Glomerular visceral epithelial cell (primary cell): Measurements from ENCODE around the gene PRPF18.
A peak's percentile ranks its signal among the peaks of the same experiment; 100 is the strongest.
"Not testable (repeated sequence)": the region's sequence is repeated elsewhere in the genome, so short reads cannot be mapped to it uniquely, and the experiment has no call there.

Source experiments
- DNase-seq: peaks from one replicate; pipeline ENCODE4 v3.0.0-alpha.2; 2016; ENCODE audit errors: extremely low spot score

PRPF18 gene

GRCh38 chr10:13586676-13587355 lies at the start of gene PRPF18:
TSS of gene PRPF18 (plus strand) at chr10:13586965. CDS start at chr10:13587087, 122 bp downstream.
- DNase-seq = peak; percentile 94

- DNase-seq = not testable (repeated sequence)
Measured at GRCh38 chr10:13537985-13538384, 48.8 kb upstream of the PRPF18 start.

- DNase-seq = no peak
Measured at GRCh38 chr10:13542533-13542932, 44.2 kb upstream of the PRPF18 start.

GRCh38 chr10:13550802-13551201 lies 36.0 kb upstream of the PRPF18 start:
- DNase-seq = no peak

- peak; percentile 35 for DNase-seq
Measured at GRCh38 chr10:13555884-13556510, 30.8 kb upstream of the PRPF18 start.

- DNase-seq = no peak
Measured at GRCh38 chr10:13559124-13559700, 27.6 kb upstream of the PRPF18 start.

- DNase-seq = peak; percentile 98
Measured at GRCh38 chr10:13560597-13560996, 26.2 kb upstream of the PRPF18 start.

- DNase-seq = peak; percentile 97
Measured at GRCh38 chr10:13563481-13564445, 23.0 kb upstream of the PRPF18 start.

GRCh38 chr10:13564576-13564975 lies 22.2 kb upstream of the PRPF18 start:
- DNase-seq = peak; percentile 24

- no peak for DNase-seq
Measured at GRCh38 chr10:13567030-13567429, 19.7 kb upstream of the PRPF18 start.

- DNase-seq = no peak
Measured at GRCh38 chr10:13571541-13571940, 15.2 kb upstream of the PRPF18 start.

GRCh38 chr10:13573960-13574359 lies 12.8 kb upstream of the PRPF18 start:
- DNase-seq = no peak

- DNase-seq = no peak
Measured at GRCh38 chr10:13585195-13585751, 1.5 kb upstream of the PRPF18 start.

- DNase-seq = no peak
Measured at GRCh38 chr10:13585943-13586342, 822 bp upstream of the PRPF18 start.

GRCh38 chr10:13587391-13587790 lies 626 bp downstream of the PRPF18 start:
- DNase-seq = peak; percentile 37

GRCh38 chr10:13589316-13589715 lies 2.6 kb downstream of the PRPF18 start:
- no peak for DNase-seq

- no peak for DNase-seq
Measured at GRCh38 chr10:13590886-13591285, 4.1 kb downstream of the PRPF18 start.

GRCh38 chr10:13592306-13592705 lies 5.5 kb downstream of the PRPF18 start:
- DNase-seq = no peak

GRCh38 chr10:13593535-13593934 lies 6.8 kb downstream of the PRPF18 start:
- no peak for DNase-seq

- no peak for DNase-seq
Measured at GRCh38 chr10:13594641-13595040, 7.9 kb downstream of the PRPF18 start.

- no peak for DNase-seq
Measured at GRCh38 chr10:13597909-13598308, 11.1 kb downstream of the PRPF18 start.
